ENCODE results near the gene MPEG1. TPM values are rescaled to one million over a fixed set of nuclear protein-coding genes. Genes with fewer than 3 reads are reported as not detected.

The MPEG1 gene
- total and polyA plus RNA-seq, 11 donors = 1.4 to 78.6 (median 6.4) TPM

DNA sequence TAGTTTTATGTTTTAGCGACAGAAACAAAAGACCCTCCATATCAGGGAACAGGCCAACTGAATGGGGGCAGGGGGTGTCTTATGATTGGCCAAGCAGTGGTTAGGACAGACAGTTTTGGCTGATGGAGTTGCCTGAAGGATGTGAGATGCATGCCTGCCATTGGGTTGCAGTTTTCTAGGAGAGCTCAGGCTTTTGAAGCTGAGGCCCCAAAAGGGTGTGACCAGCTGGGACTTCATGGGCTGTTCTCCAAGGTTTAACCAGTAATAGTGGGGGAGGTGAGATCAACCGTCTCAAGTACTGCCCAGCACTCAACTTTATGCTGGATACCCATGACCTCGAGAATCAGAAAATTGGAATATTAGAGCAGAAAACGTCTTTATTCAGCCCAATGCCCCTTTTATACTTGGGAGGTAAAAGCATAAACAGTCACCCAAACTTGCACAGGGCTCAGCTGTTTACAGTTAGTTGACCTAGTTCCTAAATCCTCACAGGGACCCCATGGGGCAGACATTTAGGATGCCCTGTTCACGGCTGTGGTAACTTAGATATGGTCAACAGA lies 27.3 kb downstream of the MPEG1 start:
- no peak for TF ChIP-seq POLR2A (IDR thresholded peaks at IDR 0.05)
- TF ChIP-seq, protein P1, sequence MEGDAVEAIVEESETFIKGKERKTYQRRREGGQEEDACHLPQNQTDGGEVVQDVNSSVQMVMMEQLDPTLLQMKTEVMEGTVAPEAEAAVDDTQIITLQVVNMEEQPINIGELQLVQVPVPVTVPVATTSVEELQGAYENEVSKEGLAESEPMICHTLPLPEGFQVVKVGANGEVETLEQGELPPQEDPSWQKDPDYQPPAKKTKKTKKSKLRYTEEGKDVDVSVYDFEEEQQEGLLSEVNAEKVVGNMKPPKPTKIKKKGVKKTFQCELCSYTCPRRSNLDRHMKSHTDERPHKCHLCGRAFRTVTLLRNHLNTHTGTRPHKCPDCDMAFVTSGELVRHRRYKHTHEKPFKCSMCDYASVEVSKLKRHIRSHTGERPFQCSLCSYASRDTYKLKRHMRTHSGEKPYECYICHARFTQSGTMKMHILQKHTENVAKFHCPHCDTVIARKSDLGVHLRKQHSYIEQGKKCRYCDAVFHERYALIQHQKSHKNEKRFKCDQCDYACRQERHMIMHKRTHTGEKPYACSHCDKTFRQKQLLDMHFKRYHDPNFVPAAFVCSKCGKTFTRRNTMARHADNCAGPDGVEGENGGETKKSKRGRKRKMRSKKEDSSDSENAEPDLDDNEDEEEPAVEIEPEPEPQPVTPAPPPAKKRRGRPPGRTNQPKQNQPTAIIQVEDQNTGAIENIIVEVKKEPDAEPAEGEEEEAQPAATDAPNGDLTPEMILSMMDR (IDR thresholded peaks at IDR 0.05) = no peak
- H3K4me1 ChIP-seq = peaks cover 0 to 53% (median 12%) of the 10 kb centered on the region in 12 donors
- intact Hi-C loops (cut with DNase I) = no loop called here
- peaks cover 0 to 22% (median 5%) of the 10 kb centered on the region in 9 donors for H3K36me3 ChIP-seq
- 75 to 83% (median 78%) methylated on average over 5 of the region's 5 CpGs for WGBS, 4 donors
- ATAC-seq (no peak), DNase-seq (no peak)
- peak overlapping the region in 3 of 12 donors; percentile 7 to 42 (median 16) for H3K27ac ChIP-seq
- H3K4me3 ChIP-seq = no peak overlapping the region
- H3K9me3 ChIP-seq = no peaks in the 10 kb centered on the region
- H3K27me3 ChIP-seq = no peaks in the 10 kb centered on the region

DNA sequence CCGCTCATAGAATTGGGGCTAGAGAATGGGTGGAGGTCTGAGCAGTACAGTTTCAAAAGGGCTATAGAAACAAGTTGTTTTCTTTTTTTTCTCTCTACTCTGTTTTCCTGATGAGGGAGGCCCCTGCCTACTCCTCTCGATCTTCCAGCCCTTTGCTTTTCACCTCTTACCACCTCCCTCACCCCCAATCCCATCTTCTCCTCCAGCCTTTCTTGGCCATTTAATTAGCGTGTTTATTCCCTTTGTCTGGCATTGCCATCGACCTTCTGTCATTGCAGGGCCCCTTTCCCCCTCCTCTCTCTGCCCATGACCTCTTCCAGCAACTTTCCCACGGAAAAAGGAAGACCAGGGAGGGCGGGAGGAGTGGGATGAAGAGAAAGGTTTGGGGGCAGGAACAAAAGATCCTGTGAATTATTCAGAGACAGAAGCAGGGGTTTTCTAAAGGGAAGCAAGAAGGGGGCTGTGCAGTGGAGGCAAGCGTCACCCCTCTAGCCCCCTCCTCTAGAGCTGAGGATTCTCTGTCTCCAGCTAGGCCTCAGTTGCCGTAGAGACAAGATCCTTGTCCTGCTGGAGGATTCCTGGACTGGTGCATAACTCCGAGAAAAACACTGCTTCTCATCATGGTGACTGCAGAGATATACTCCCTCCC lies 27.9 kb downstream of the MPEG1 start:
- TF ChIP-seq POLR2A (IDR thresholded peaks at IDR 0.05) = no peak
- TF ChIP-seq, protein P1 (IDR thresholded peaks at IDR 0.05) = no peak
- 57 to 71% (median 63%) methylated on average over 9 of the region's 9 CpGs for whole genome bisulfite sequencing, 4 donors
- intact Hi-C loops (cut with DNase I) = no loop called here

DNA sequence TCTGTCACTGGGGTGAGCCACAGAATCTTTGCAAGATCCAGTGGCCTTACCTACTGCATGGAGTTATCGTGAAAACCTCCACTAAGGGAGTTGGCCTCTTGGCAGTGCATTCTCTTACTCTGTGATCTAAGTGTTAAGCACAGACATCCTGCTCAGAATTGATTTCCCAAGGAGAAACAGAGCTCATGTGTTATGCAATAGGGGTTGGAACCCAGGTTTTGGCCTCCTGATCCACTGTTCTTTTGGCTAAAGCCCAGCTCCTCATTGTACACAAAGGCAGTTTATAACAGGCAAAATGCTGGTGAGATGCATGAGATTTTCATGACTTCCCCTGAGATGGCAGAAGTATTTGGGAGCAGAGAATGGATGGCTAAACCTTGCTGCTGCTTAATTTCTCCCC lies 29.0 kb downstream of the MPEG1 start:
- H3K4me1 ChIP-seq = peaks cover 0 to 36% (median 6%) of the 10 kb centered on the region in 12 donors
- no peaks in the 10 kb centered on the region for H3K27me3 ChIP-seq
- intact Hi-C loops (cut with DNase I) = no loop called here
- H3K27ac ChIP-seq = peak overlapping the region in 1 of 12 donors; percentile 38
- no peak overlapping the region for H3K4me3 ChIP-seq
- TF ChIP-seq, protein P1 (IDR thresholded peaks at IDR 0.05) = no peak
- no peak for TF ChIP-seq POLR2A (IDR thresholded peaks at IDR 0.05)
- DNase-seq (no peak), ATAC-seq (no peak)
- peaks cover 0 to 9% (median 2%) of the 10 kb centered on the region in 12 donors for H3K9me3 ChIP-seq
- peaks cover 0 to 14% (median 5%) of the 10 kb centered on the region in 9 donors for H3K36me3 ChIP-seq
- 59 to 80% (median 68%) methylated on average over 1 of the region's 1 CpG for WGBS, 4 donors

More for the DNA sequence above, 27.9 kb downstream of the MPEG1 start:
- Histone ChIP-seq H3K9me3 (no peaks in the 10 kb centered on the region), H3K4me3 (no peak overlapping the region), H3K36me3 (peaks cover 0 to 22% (median 5%) of the 10 kb centered on the region in 9 donors), H3K27ac (peak overlapping the region in 1 of 12 donors; percentile 16), H3K4me1 (peaks cover 0 to 46% (median 11%) of the 10 kb centered on the region in 12 donors), H3K27me3 (no peaks in the 10 kb centered on the region)
- DNase-seq (no peak), ATAC-seq (no peak)

DNA sequence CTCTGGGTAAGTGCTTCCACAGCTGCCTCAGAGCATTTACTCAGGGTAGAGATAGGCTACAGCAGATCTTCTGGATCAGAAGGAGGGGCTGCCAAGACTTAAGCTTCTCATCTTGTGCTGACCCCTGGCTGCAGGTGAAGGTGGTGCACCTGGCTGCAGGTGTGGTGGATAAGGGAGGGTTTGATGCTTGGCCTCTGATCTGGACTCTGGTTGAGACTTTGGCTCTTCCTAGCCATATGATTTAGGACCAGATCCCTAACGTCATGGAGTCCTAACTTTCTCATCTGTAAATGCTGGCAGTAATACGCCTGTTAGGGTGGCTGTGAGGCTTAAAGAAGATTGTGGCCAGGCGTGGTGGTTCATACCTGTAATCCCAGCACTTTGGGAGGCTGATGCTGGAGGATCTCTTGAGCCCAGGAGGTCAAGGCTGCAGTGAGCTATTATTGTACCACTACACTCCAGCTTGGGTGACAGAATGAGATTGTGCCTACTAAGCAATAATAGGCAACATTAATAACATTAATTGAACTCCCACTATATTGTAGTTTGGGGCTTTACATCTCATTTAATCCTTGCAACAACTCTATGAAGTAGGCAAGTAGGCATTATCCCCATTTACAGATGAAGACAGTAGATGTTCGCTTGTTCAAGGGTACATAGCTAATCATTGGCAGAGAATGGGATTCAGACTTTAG lies 30.1 kb downstream of the MPEG1 start:
- H3K4me1 ChIP-seq = peaks cover 0 to 33% (median 5%) of the 10 kb centered on the region in 12 donors

More for the DNA sequence above, 30.1 kb downstream of the MPEG1 start:
- Histone ChIP-seq H3K9me3 (peaks cover 0 to 9% (median 2%) of the 10 kb centered on the region in 12 donors), H3K27ac (no peak overlapping the region), H3K36me3 (peaks cover 0 to 14% (median 5%) of the 10 kb centered on the region in 9 donors), H3K4me3 (no peak overlapping the region), H3K27me3 (no peaks in the 10 kb centered on the region)
- no peak for ATAC-seq
- WGBS, 4 donors = 91 to 99% (median 95%) methylated on average over 4 of the region's 4 CpGs
- intact Hi-C loops (cut with DNase I) = no loop called here
- TF ChIP-seq, protein P1 (IDR thresholded peaks at IDR 0.05) = no peak
- TF ChIP-seq POLR2A (IDR thresholded peaks at IDR 0.05) = no peak
- no peak for DNase-seq
